H1 (cell line): ENCODE measurements around the gene ILKAP. TPM values are rescaled to one million over a fixed set of nuclear protein-coding genes. Genes with fewer than 3 reads are reported as not detected.

Experiments used
- ASH2L ChIP-seq: fragments of 200-600, 300-600 bp; sonication (generic); IDR thresholded peaks from one replicate; pipeline ENCODE4 v1.7.1; 2017; ENCODE audit warnings: low read length
- CHD2 ChIP-seq: IDR thresholded peaks from 2 replicates; pipeline ENCODE4 v1.6.1; 2012; ENCODE audit warnings: low read length, improper control_type of control experiment
- CREB1 ChIP-seq: IDR thresholded peaks from 2 replicates; pipeline ENCODE4 v1.6.1; 2012; ENCODE audit warnings: inconsistent platforms
- CTCF ChIP-seq, 3 experiments: IDR thresholded peaks; 1 replicate in 2 of 3; 2 replicates in 1 of 3; pipeline versions ENCODE4 v1.5.1 to v1.6.1; 2011; ENCODE audit warnings: low read length in 3 of 3, mild to moderate bottlenecking in 3 of 3, inconsistent platforms in 2 of 3, low read depth in 1 of 3, moderate library complexity in 1 of 3; ENCODE audit not compliant: insufficient read depth in 1 of 3; ENCODE audit errors: control extremely low read depth in 1 of 3
- FOSL1 ChIP-seq: IDR thresholded peaks from 2 replicates; pipeline ENCODE4 v1.6.1; 2011; ENCODE audit warnings: mild to moderate bottlenecking, low read depth, low read length, moderate library complexity; ENCODE audit not compliant: insufficient read depth
- HDAC2 ChIP-seq, 2 experiments: fragments of 300-600 bp in 1 of 2; sonication (generic) in 1 of 2; IDR thresholded peaks; 2 replicates each; pipeline ENCODE4 v1.6.1; 2011 to 2012; ENCODE audit warnings: low read depth in 2 of 2, low read length in 2 of 2, mild to moderate bottlenecking in 2 of 2, moderate library complexity in 2 of 2, borderline replicate concordance in 1 of 2, inconsistent platforms in 1 of 2
- RBBP5 ChIP-seq: IDR thresholded peaks from 2 replicates; pipeline ENCODE4 v1.7.1; 2012; ENCODE audit warnings: low read depth, mild to moderate bottlenecking, inconsistent platforms, low read length, moderate library complexity, borderline replicate concordance
- SIX5 ChIP-seq: IDR thresholded peaks from 2 replicates; pipeline ENCODE4 v1.6.1; 2011; ENCODE audit warnings: mild to moderate bottlenecking, low read depth, low read length
- SP4 ChIP-seq: IDR thresholded peaks from 2 replicates; pipeline ENCODE4 v1.6.1; 2012; ENCODE audit warnings: low read length, inconsistent platforms
- USF2 ChIP-seq: IDR thresholded peaks from 2 replicates; pipeline ENCODE4 v1.6.1; 2011; ENCODE audit warnings: low read length, improper control_type of control experiment
- polyA plus RNA-seq, 7 experiments: library from polyadenylated mRNA; depleted of rRNA in 3 of 7; stranded (reverse) in 5 of 7; unstranded in 2 of 7; fragments of >200 nt in 5 of 7; fragments of 200-250 nt in 2 of 7; gene quantifications; 1 replicate in 5 of 7; 2 replicates in 1 of 7; 4 replicates in 1 of 7; pipeline versions ENCODE4 v1.2.1 to v1.2.3, GENCODE V29; 2011 to 2013; ENCODE audit warnings: missing spikeins in 2 of 7, mixed read lengths in 2 of 7
- total RNA-seq: library from RNA; stranded (reverse); fragmentation: NEBNext Ultra II Directional; extraction: Animal tissue kit (Norgen Biotek cat#: 25700); gene quantifications from 2 replicates; pipeline ENCODE4 v1.2.1, GENCODE V29; 2021

ILKAP gene
- total and polyA plus RNA-seq, 2 of the 8 experiments (the other 6 are each of a cell fraction or from before 2014, with no cell fraction given), result 23.5 to 33.8 TPM

GRCh38 chr2:238231251-238231793, 27.8 kb upstream of the ILKAP start (continued):
- TF ChIP-seq CTCF (IDR thresholded peaks at IDR 0.05; ENCODE audit: control extremely low read depth in 1 of 3, insufficient read depth in 1 of 3, low read depth in 1 of 3, low read length in 3 of 3) (0 out of 4 replicates have a peak, but pooled peaks of 1 of the 3 experiments have one; percentile 1), CREB1 (peak; percentile 40; the same call in 1 of the 2 replicates), SP4 (peak; percentile 91), USF2 (no peak), RBBP5 (no peak), HDAC2 (IDR thresholded peaks at IDR 0.05; ENCODE audit: borderline replicate concordance in 1 of 2, low read depth in 2 of 2, low read length in 2 of 2) (0 out of 4 replicates have a peak, but pooled peaks of 1 of the 2 experiments have one; percentile 78), SIX5 (peak; percentile 78), FOSL1 (no peak), ASH2L (no peak), CHD2 (no peak)
- TF ChIP-seq, all 59 proteins: peak for 12
